GM12878 (cell line): ENCODE measurements around the gene CDK4. TPM values are rescaled to one million over a fixed set of nuclear protein-coding genes. Genes with fewer than 3 reads are reported as not detected.

Experiments
- ATAC-seq: fragments of 200-7000 bp; cut with Tn5 transposase; 3 replicates; pipeline ENCODE4 v1.9.1; 2020; ENCODE audit warnings: mild to moderate bottlenecking, moderate library complexity
- BruUV-seq: library from RNA; stranded (reverse); fragments of 400-500 nt; replicated peaks from 2 replicates; lab custom pipeline; 2021; lab: Mats Ljungman, UMichigan
- CTCF ChIA-PET: fragments of 300-600 bp; sonication (Branson Sonifier 250); formaldehyde crosslinking; extraction: SDS; loops from one replicate; lab custom pipeline; 2021; ENCODE audit warnings: inconsistent platforms; lab: Yijun Ruan, JAX
- POLR2A ChIA-PET: fragments of 350-600 bp; formaldehyde crosslinking; extraction: SDS; loops from one replicate; lab custom pipeline; 2021; ENCODE audit warnings: inconsistent platforms; lab: Charles Lee
- RAD21 ChIA-PET: fragments of 300-600 bp; sonication (Branson Sonifier 250); formaldehyde crosslinking; loops from one replicate; lab custom pipeline; 2023; ENCODE audit warnings: antibody characterized with exemption; ENCODE audit not compliant: unreplicated experiment; lab: Charles Lee
- SMC1A ChIA-PET: fragments of 300-600 bp; sonication (Branson Sonifier 250); formaldehyde crosslinking; loops from one replicate; lab custom pipeline; 2023; ENCODE audit not compliant: unreplicated experiment, uncharacterized antibody; lab: Charles Lee
- DNase-seq: peaks from one replicate; pipeline ENCODE4 v3.0.0-alpha.2; 2011; ENCODE audit warnings: low read depth, low spot score
- FAIRE-seq: peaks from 3 replicates; lab custom pipeline; 2011; peaks lifted over from hg19 to GRCh38; lab: Jason Lieb, UNC
- H2AFZ ChIP-seq: 2 replicates; pipeline ENCODE4 v1.6.0; 2011; ENCODE audit warnings: low read depth, low read length, control low read depth; ENCODE audit not compliant: control insufficient read depth
- H3K27ac ChIP-seq: 2 replicates; pipeline ENCODE4 v1.5.1; 2011; ENCODE audit warnings: control low read depth; ENCODE audit not compliant: control insufficient read depth, insufficient read depth
- H3K27me3 ChIP-seq, 2 experiments: replicated peaks in 1 of 2; 2 replicates each; pipeline versions ENCODE4 v1.6.0 to v1.6.1; 2011; ENCODE audit warnings: low read length in 1 of 2; ENCODE audit not compliant: control insufficient read depth in 2 of 2, insufficient read depth in 2 of 2
- H3K36me3 ChIP-seq, 2 experiments: 2 replicates each; pipeline ENCODE4 v1.5.1; 2011; ENCODE audit warnings: low read length in 1 of 2; ENCODE audit not compliant: control insufficient read depth in 2 of 2, insufficient read depth in 2 of 2
- H3K4me1 ChIP-seq: 2 replicates; pipeline ENCODE4 v1.6.1; 2011; ENCODE audit warnings: mild to moderate bottlenecking, low read length, moderate library complexity, mixed read lengths; ENCODE audit not compliant: control insufficient read depth, insufficient read depth
- H3K4me2 ChIP-seq: 2 replicates; pipeline ENCODE4 v1.6.0; 2011; ENCODE audit warnings: control low read depth; ENCODE audit not compliant: control insufficient read depth, insufficient read depth
- H3K4me3 ChIP-seq: fragments of 200-600 bp; sonication (generic); 2 replicates; pipeline ENCODE4 v1.5.1; 2016
- H3K79me2 ChIP-seq: 2 replicates; pipeline ENCODE4 v1.6.0; 2011; ENCODE audit warnings: low read length; ENCODE audit not compliant: control insufficient read depth, insufficient read depth
- H3K9ac ChIP-seq: 2 replicates; pipeline ENCODE4 v1.8.0; 2011; ENCODE audit warnings: low read length, control low read depth, mixed read lengths; ENCODE audit not compliant: control insufficient read depth, insufficient read depth
- H3K9me3 ChIP-seq: replicated peaks from 3 replicates; pipeline ENCODE4 v1.5.1; 2011; ENCODE audit warnings: mild to moderate bottlenecking, low read length; ENCODE audit not compliant: control insufficient read depth, insufficient read depth
- H4K20me1 ChIP-seq: 2 replicates; pipeline ENCODE4 v1.6.0; 2011; ENCODE audit not compliant: control insufficient read depth, insufficient read depth
- BRCA1 ChIP-seq: IDR thresholded peaks from 2 replicates; pipeline ENCODE4 v1.6.1; 2011; ENCODE audit warnings: low read depth, low read length, improper control_type of control experiment
- E4F1 ChIP-seq: fragments of 450-650 bp; IDR thresholded peaks from 2 replicates; pipeline ENCODE4 v1.6.1; 2018; ENCODE audit warnings: borderline replicate concordance, mild to moderate bottlenecking; ENCODE audit not compliant: partially characterized antibody
- IRF3 ChIP-seq: fragments of 450-650 bp; IDR thresholded peaks from 2 replicates; pipeline ENCODE4 v1.6.1; 2014; ENCODE audit warnings: mild to moderate bottlenecking
- NRF1 ChIP-seq: conservative IDR thresholded peaks from 2 replicates; pipeline ENCODE4 v1.6.1; 2011; ENCODE audit warnings: mild to moderate bottlenecking, low read depth, low read length, improper control_type of control experiment
- USF1 ChIP-seq: IDR thresholded peaks from 2 replicates; pipeline ENCODE4 v1.6.1; 2011; ENCODE audit warnings: borderline replicate concordance, low read depth, mild to moderate bottlenecking, moderate library complexity, mixed read lengths, low read length; ENCODE audit not compliant: insufficient read depth; ENCODE audit errors: extremely low read length
- WGBS: methylation state at CpG from one replicate; pipeline ENCODE4 v1.1.6; 2016; ENCODE audit warnings: low lambda C conversion rate; ENCODE audit not compliant: insufficient replicate concordance, insufficient coverage; ENCODE audit errors: missing lambda C conversion rate; 5-methylcytosine and 5-hydroxymethylcytosine counted together
- in situ Hi-C: fragments of 300-500 bp; cut with MboI; formaldehyde crosslinking; loops from 9 replicates; pipeline ENCODE4 v1.14.3; 2018; ENCODE audit warnings: mixed read lengths
- intact Hi-C: fragments of 100-400 bp; cut with micrococcal nuclease; formaldehyde crosslinking; loops from one replicate; pipeline ENCODE4 v1.14.2; 2022; ENCODE audit not compliant: unreplicated experiment
- polyA plus RNA-seq, 11 experiments: library from polyadenylated mRNA; depleted of rRNA in 4 of 11; unstranded in 6 of 11; stranded (reverse) in 5 of 11; fragments of >200 nt; fragmentation: Nextera tagmentation in 4 of 11; fragmentation: Illumina TruSeq in 1 of 11; extraction: Ambion mirVana in 4 of 11; extraction: Trizol in 1 of 11; gene quantifications; 1 replicate in 1 of 11; 2 replicates in 10 of 11; pipeline versions ENCODE4 v1.2.1 to v1.2.3, GENCODE V29; 2011 to 2016; ENCODE audit warnings: inconsistent platforms in 2 of 11, missing spikeins in 2 of 11, low read depth in 1 of 11
- total RNA-seq, 4 experiments: library from RNA; depleted of rRNA in 3 of 4; stranded (reverse); fragments of >200 nt in 3 of 4; fragmentation: Illumina TruSeq in 1 of 4; extraction: Trizol in 1 of 4; gene quantifications; 2 replicates each; pipeline versions ENCODE4 v1.2.1 to v1.2.3, GENCODE V29; 2013 to 2021

Gene CDK4
- total and polyA plus RNA-seq, 10 of the 15 experiments (the other 5 are each of a cell fraction or from before 2014, with no cell fraction given) = 26.1 to 385 (median 221) TPM

- WGBS = 50% methylated on average over 1 of the region's 1 CpG
- no peaks in the 10 kb centered on the region for H3K9me3 ChIP-seq
- SMC1A ChIA-PET = interaction anchor here (0.6 to 1.8 kb wide), 2 partner anchors 9 to 49 kb away, joined by 3 to 8 read pairs; no protein-coding TSS in a partner anchor
- H3K27ac ChIP-seq = no peak overlapping the region
- H3K4me2 ChIP-seq = no peak overlapping the region
- peaks cover 7 to 32% of the 10 kb centered on the region in 2 experiments for H3K36me3 ChIP-seq
- no peak for FAIRE-seq
- no peaks in the 10 kb centered on the region for H3K4me1 ChIP-seq
- in situ Hi-C loops = no loop called here
- no peak overlapping the region for H3K4me3 ChIP-seq
- no peaks in the 10 kb centered on the region for H3K27me3 ChIP-seq
- BruUV-seq = no TSS peak
- no peak for DNase-seq
- H4K20me1 ChIP-seq = no peaks in the 10 kb centered on the region
- no peak overlapping the region for H3K9ac ChIP-seq
- POLR2A ChIA-PET = no interaction called here
- no peak for ATAC-seq
- H3K79me2 ChIP-seq = no peaks in the 10 kb centered on the region
- TF ChIP-seq NRF1 = no peak
- no peak for TF ChIP-seq IRF3
- TF ChIP-seq E4F1 = no peak
- TF ChIP-seq USF1 = no peak
- no peak for TF ChIP-seq BRCA1
- TF ChIP-seq, all 136 proteins: peak for 0
- intact Hi-C loops = no loop called here
- no peak overlapping the region for H2AFZ ChIP-seq
- ChIA-PET CTCF (interaction anchor here (0.9 to 3.3 kb wide), 5 partner anchors 9 to 112 kb away, joined by 3 to 14 read pairs (median 3); partner anchors contain the start of gene TSFM), RAD21 (interaction anchor here (1.0 kb wide), 1 partner anchor 111 kb away, joined by 3 read pairs; no protein-coding TSS in a partner anchor)
Measured at GRCh38 chr12:57793920-57794319, 41.8 kb upstream of the CDK4 start.
